Fibroblast of villous mesenchyme (primary cell): ENCODE results near the gene CORO1C. TPM values are rescaled to one million over a fixed set of nuclear protein-coding genes. Genes with fewer than 3 reads are reported as not detected.
"Not testable (repeated sequence)": the region's sequence is repeated elsewhere in the genome, so short reads cannot be mapped to it uniquely, and the experiment has no call there.

ENCODE experiments used
- DNase-seq: peaks from one replicate; pipeline ENCODE4 v3.0.0-alpha.2; 2010; ENCODE audit warnings: low read depth
- H3K4me3 ChIP-seq: 2 replicates; pipeline ENCODE4 v1.5.1; 2011; ENCODE audit warnings: low read depth, mild to moderate bottlenecking, low read length
- total RNA-seq: library from RNA; depleted of rRNA; stranded (reverse); fragments of >200 nt; gene quantifications from 2 replicates; pipeline ENCODE4 v1.2.3, GENCODE V29; 2012
- TF ChIP-seq, protein P1 (sequence below): IDR thresholded peaks from 2 replicates; pipeline ENCODE4 v1.5.1; 2012; ENCODE audit warnings: low read depth, mild to moderate bottlenecking, low read length; ENCODE audit not compliant: insufficient read depth

Gene CORO1C
- total RNA-seq, 1 donor: 433 TPM

DNA sequence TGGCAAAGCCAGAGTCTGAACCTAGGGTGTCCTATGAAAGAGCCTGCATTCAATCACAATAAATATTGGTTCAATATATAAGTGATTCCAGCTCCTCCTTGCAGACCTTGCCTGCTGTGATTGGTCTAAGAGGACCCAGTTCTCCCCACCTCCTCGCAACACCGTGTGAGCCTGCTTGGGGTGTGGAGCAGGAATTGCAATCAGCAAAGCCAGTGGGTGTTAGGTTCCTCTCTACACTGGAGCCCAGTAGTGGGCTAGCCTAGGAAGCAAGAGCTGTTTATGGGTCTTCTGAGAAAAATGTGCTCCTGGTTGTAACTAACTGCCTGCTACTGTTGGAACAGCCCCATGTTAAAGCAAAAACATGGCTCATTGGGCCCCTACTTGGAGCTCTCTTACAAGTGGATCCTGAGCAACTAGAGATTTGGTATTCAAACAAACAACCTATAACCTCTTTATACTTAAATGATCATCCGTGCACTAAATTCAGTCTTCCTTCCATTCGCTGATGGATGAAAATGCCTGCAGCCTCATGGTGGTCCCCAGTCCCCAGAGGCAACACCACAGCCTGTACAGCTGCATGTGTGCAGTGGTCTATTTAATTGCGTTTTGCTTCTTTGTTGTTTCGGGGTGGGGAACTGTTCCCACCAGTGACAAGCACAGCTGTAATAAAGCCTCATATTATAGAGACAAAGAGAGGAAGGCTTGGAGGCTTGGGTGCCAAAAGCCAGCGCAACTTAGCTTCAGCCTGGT, 93.9 kb downstream of the CORO1C start:
- H3K4me3 ChIP-seq: no peak overlapping the region
- TF ChIP-seq, protein P1, sequence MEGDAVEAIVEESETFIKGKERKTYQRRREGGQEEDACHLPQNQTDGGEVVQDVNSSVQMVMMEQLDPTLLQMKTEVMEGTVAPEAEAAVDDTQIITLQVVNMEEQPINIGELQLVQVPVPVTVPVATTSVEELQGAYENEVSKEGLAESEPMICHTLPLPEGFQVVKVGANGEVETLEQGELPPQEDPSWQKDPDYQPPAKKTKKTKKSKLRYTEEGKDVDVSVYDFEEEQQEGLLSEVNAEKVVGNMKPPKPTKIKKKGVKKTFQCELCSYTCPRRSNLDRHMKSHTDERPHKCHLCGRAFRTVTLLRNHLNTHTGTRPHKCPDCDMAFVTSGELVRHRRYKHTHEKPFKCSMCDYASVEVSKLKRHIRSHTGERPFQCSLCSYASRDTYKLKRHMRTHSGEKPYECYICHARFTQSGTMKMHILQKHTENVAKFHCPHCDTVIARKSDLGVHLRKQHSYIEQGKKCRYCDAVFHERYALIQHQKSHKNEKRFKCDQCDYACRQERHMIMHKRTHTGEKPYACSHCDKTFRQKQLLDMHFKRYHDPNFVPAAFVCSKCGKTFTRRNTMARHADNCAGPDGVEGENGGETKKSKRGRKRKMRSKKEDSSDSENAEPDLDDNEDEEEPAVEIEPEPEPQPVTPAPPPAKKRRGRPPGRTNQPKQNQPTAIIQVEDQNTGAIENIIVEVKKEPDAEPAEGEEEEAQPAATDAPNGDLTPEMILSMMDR: no peak
- DNase-seq: no peak

DNA sequence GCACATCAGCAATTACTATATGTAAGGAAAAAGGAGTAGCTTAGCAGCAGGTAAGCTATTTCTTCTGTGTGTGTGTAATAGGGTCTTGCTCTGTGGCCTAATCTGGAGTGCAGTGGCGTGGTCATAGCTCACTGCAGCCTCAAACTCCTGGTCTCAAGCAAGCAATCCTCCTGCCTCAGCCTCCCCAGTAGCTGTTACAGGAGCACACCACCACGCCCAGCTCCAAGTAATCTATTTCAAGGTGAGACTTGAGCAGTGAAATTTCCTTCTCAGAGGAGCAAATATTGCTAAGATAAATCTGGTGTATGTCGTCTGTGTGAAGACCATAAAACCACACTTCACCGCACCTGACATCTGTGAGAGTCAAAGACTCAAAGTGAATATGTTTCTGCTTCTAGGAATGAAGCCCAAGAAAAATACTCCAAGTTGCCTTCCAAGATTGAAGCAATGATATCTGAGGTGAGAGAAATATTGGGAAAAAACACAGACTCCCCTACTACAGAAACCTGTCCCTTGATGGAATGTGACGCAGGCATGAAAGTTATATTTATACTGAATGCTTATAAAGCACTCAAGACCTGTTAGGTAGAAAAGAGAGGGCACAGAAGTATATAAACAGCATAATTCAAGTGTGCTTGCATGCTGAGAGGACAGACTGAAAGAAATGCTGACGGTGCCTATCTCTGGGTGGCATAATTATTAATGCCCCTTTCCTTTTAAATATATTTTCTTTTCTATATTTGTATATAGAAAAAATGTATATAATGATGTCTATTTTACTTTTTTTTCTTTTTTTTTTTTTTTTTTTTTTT, 95.1 kb downstream of the CORO1C start:
- no peak for DNase-seq
- H3K4me3 ChIP-seq: no peak overlapping the region
- TF ChIP-seq, protein P1: no peak

DNA sequence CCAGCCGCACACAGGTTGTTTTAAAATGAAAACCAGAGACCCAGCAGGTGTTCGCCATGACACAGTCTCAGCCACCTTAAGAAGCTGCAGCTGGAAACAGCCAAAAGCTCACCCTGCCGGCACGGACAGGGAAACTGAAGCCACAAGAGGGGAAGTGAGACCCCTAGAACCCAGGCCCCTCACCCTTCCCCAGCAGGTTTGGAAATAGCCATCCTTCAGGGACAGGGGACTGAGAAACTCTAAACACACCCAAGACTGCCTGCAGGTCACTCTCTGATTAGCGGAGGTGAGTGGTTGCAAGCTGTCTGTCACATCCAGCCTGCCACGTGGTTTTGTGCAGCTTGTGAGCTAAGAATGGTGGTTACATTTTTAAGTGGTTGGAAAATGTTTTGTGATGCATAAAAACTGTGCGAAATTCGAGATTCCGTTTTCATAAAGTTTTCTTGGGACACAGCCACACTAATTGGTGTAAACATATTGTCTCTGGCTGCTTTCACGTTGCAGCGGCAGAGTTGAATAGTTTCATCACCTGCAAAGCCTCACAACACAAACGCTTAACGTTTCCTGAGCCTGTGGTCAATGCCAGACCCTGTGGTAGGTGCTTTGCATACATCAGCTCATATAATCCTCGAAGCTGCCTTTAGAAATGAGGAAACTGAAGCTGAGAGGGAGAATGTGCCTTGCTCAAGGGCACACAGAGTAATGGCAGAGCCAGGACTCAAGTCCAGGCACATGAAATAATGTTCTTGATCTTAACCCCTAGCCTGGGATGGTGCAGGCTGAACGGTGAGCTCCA, 95.9 kb downstream of the CORO1C start:
- no peak overlapping the region for H3K4me3 ChIP-seq
- DNase-seq: peak; percentile 42
- TF ChIP-seq, protein P1: no peak

DNA sequence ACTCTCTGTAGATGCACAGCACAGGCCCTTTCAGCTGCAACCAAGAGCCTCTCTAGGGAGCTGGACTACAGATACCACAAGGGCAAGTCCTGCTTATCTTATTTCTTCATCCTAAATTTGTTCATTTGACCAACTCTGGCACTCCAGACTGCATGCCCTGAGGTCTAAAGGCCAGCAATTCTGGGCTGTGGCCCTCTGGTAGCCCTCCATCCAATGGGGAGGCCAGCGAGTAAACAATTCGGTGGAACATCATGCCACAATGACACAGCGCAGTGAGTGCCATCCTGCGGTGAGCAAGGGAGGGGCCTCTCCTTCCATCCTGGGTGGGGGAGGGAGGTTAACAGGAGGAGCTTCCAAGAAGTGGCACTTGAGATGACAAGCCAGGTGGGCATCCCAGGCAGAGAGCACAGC, 97.0 kb downstream of the CORO1C start:
- no peak for DNase-seq
- H3K4me3 ChIP-seq: no peak overlapping the region
- TF ChIP-seq, protein P1: no peak

DNA sequence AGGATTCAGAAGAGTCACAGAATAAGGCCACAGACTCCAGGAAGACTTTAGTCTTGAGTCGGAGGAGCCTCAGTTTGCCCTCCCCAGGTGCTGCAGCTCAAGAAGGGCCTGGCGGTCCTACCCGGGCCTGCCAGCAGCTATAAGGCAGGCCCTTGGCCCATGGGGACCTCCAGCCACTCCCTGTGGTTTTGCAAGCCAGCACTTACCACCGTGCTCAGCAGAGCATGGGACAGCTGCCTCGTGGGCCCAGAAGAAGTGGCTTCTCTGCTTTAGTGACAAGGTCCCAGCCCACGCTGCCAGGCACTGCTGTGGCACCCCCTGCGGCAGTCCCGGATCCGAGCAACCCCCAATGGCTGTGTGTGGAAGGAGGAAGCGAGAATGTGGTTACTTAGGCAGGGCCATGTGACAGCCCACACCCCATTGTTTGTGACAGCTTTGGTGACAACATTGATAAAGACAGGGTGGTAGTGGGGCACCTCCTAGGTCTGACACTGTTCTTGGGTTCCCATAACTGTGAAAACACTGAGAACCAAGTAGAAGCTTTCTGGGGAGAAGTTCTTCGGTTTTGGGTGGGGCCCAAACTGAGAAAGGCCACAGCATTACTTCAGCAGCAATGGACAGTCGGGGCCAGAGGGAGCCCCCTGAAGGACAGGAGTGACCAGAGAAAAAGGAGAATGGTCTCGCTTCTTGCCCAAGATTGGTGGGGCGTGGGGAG, 97.6 kb downstream of the CORO1C start, which contains the start of gene SELPLG:
SELPLG (minus strand) TSS at position 361 of the 715 bp plus-strand sequence. CDS start 9,587 bp downstream, outside the sequence.
- no peak for DNase-seq
- no peak within 1 kb of the TSS for H3K4me3 ChIP-seq
- TF ChIP-seq, protein P1: no peak

DNA sequence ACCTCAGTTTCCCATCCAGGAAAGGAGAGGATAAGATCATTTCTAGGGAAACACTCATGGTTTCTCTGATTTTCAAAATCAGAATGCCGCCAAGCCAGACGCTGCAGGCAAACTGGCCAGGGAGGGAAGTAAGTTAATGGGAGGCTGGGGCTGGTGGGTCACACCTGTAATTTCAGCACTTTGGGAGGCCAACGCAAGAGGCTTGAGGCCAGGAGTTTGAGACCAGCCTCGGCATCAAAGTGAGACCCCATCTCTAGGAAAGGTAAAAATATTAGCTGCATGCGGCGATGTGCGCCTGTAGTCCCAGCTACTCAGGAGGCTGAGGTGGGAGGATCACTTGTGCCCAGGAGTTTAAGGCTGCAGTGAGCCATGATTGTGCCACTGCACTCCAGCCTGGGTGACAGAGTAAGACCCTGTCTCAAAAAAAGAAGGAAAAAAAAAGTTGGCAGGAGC, 98.2 kb downstream of the CORO1C start:
- no peak for DNase-seq
- TF ChIP-seq, protein P1: no peak
- H3K4me3 ChIP-seq: no peak overlapping the region

DNA sequence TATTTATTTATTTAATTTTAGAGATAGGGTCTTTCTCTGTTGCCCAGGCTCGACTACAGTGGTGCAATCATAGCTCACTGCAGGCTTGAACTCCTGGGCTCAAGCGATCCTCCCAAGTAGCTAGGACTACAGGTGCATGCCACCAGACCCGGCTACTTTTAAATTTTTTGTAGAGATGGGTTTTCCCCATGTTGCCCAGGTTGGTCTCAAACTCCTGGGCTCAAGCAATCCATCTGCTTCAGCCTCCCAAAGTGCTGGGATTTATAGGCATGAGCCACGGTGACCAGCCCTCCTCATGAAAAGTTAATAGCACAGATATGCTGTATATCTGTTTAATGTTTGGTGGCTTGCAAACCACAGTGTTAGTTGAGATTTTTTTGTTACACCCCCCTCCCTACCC, 100.1 kb downstream of the CORO1C start:
- DNase-seq: peak; percentile 35
- not testable (repeated sequence) for H3K4me3 ChIP-seq
